Activated CD4-positive, alpha-beta T cell treated with anti-CD3 and anti-CD28 coated beads for 36 hours (primary cell): ENCODE data around the gene ZNRF3. TPM values are rescaled to one million over a fixed set of nuclear protein-coding genes. Genes with fewer than 3 reads are reported as not detected.

Source experiments
- ATAC-seq: fragments of 200-7000 bp; cut with Tn5 transposase; one replicate; pipeline ENCODE4 v1.10.0; 2021; ENCODE audit warnings: mild to moderate bottlenecking, moderate library complexity
- CTCF ChIA-PET: fragments of 350-600 bp; sonication (Branson Sonifier 250); formaldehyde crosslinking; loops from one replicate; lab custom pipeline; 2021; ENCODE audit warnings: antibody characterized with exemption; lab: Charles Lee
- POLR2A ChIA-PET: fragments of 350-600 bp; sonication (Branson Sonifier 250); formaldehyde crosslinking; loops from one replicate; lab custom pipeline; 2021; ENCODE audit warnings: antibody characterized with exemption, inconsistent platforms; lab: Charles Lee
- DNase-seq: peaks from one replicate; pipeline ENCODE4 v3.0.0-alpha.2; 2020
- H3K27ac Mint-ChIP-seq: one replicate; pipeline ENCODE4 v1.8.0; 2021; ENCODE audit warnings: mixed read lengths
- H3K27me3 Mint-ChIP-seq: one replicate; pipeline ENCODE4 v1.8.0; 2021; ENCODE audit warnings: mixed read lengths
- H3K36me3 Mint-ChIP-seq: one replicate; pipeline ENCODE4 v1.8.0; 2021; ENCODE audit warnings: low read depth, mixed read lengths
- H3K4me1 Mint-ChIP-seq: one replicate; pipeline ENCODE4 v1.8.0; 2021; ENCODE audit warnings: mixed read lengths
- H3K4me3 Mint-ChIP-seq: one replicate; pipeline ENCODE4 v1.8.0; 2021; ENCODE audit warnings: mild to moderate bottlenecking, moderate library complexity, mixed read lengths
- H3K9me3 Mint-ChIP-seq: one replicate; pipeline ENCODE4 v1.8.0; 2021; ENCODE audit warnings: low read depth, mixed read lengths
- intact Hi-C, 2 experiments: fragments of 100-400 bp; cut with DNase I in 1 of 2; cut with micrococcal nuclease in 1 of 2; formaldehyde crosslinking; loops; one replicate each; pipeline versions ENCODE4 v1.14.2 to v1.15.1; 2022 to 2024; cut with DNase I, micrococcal nuclease
- total RNA-seq, 2 experiments: library from RNA; stranded (reverse); gene quantifications; one replicate each; pipeline ENCODE4 v1.2.3, GENCODE V29; 2021

Gene ZNRF3
- total RNA-seq, 2 experiments from 2014 or later = 2.3 TPM

- Mint-ChIP-seq H3K9me3 (peaks cover 7% of the 10 kb centered on the region), H3K27ac (no peak overlapping the region), H3K4me3 (no peak overlapping the region), H3K27me3 (peaks cover 71% of the 10 kb centered on the region), H3K36me3 (peaks cover 2% of the 10 kb centered on the region), H3K4me1 (peaks cover 18% of the 10 kb centered on the region)
- POLR2A ChIA-PET = interaction anchor here (0.6 kb wide), 1 partner anchor 8 kb away, joined by 11 read pairs; no protein-coding TSS in a partner anchor
- ATAC-seq = no peak
- CTCF ChIA-PET = interaction anchor here (0.6 to 1.1 kb wide), 2 partner anchors 25 to 97 kb away, joined by 3 to 4 read pairs; no protein-coding TSS in a partner anchor
- DNase-seq = no peak
- intact Hi-C loops = no loop called here
Measured at GRCh38 chr22:28951969-28952521, 68.7 kb downstream of the ZNRF3 start.

GRCh38 chr22:28952857-28953256, 69.5 kb downstream of the ZNRF3 start:
- intact Hi-C loops = no loop called here
- Mint-ChIP-seq H3K27ac (no peak overlapping the region), H3K36me3 (no peaks in the 10 kb centered on the region), H3K4me3 (no peak overlapping the region), H3K4me1 (peaks cover 18% of the 10 kb centered on the region), H3K27me3 (peaks cover 73% of the 10 kb centered on the region), H3K9me3 (peaks cover 1% of the 10 kb centered on the region)
- no peak for ATAC-seq
- no peak for DNase-seq
- CTCF ChIA-PET = interaction anchor here (0.6 kb wide), 1 partner anchor 250 kb away, joined by 4 read pairs; no protein-coding TSS in a partner anchor
- POLR2A ChIA-PET = no interaction called here

DNA sequence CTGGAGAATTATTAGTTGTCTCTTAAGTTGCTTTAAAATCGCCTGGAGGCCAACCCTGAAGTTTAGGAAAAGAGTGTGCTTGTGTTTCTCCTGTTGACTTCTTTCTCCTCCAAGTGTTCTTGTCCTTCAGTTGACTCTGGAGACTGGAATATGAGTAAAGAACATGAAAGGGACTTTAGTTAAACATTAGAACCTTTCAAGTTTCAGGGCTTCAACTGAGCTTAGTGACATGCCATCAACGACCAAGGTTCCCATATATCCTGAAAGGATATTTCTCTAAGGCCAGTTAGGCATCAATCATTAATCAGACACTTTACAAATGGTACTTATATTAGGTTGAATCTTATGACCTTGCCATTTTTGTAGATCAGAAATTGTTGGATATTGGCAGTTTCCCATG, 70.0 kb downstream of the ZNRF3 start:
- no peak overlapping the region for H3K27ac Mint-ChIP-seq
- intact Hi-C loops = no loop called here
- H3K36me3 Mint-ChIP-seq = no peaks in the 10 kb centered on the region
- ChIA-PET CTCF (interaction anchor here (0.6 kb wide), 1 partner anchor 250 kb away, joined by 4 read pairs; no protein-coding TSS in a partner anchor), POLR2A (no interaction called here)
- no peak overlapping the region for H3K4me3 Mint-ChIP-seq
- peaks cover 77% of the 10 kb centered on the region for H3K27me3 Mint-ChIP-seq
- ATAC-seq (no peak), DNase-seq (no peak)
- peaks cover under 1% of the 10 kb centered on the region for H3K9me3 Mint-ChIP-seq
- H3K4me1 Mint-ChIP-seq = peaks cover 21% of the 10 kb centered on the region

- ChIA-PET CTCF (no interaction called here), POLR2A (no interaction called here)
- peaks cover 83% of the 10 kb centered on the region for H3K27me3 Mint-ChIP-seq
- H3K9me3 Mint-ChIP-seq = no peaks in the 10 kb centered on the region
- no peak overlapping the region for H3K4me3 Mint-ChIP-seq
- intact Hi-C loops = no loop called here
- H3K36me3 Mint-ChIP-seq = peaks cover under 1% of the 10 kb centered on the region
- ATAC-seq = no peak
- H3K27ac Mint-ChIP-seq = no peak overlapping the region
- DNase-seq = no peak
- peaks cover 24% of the 10 kb centered on the region for H3K4me1 Mint-ChIP-seq
Measured at GRCh38 chr22:28953976-28954880, 70.9 kb downstream of the ZNRF3 start.

DNA sequence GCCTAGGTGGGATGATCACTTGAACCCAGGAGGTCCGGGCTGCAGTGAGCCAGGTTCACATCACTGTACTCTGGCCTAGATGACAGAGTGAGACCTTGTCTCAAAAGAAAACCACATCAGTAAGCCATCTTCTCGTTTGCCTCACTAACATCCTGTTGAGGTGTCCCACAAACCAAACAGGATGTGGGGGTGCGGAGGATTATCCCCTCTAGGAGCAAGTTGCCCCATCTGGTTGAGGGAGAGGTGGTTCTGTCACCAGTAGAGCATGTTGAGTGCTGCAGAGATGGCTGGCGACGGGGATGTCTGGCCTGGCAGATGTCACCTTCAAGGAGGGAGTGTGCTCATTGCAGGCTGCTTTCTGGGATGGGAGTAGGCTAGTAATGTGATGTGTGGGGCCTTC, 72.4 kb downstream of the ZNRF3 start:
- peak overlapping the region; percentile 52 for H3K27ac Mint-ChIP-seq
- H3K4me3 Mint-ChIP-seq = peak overlapping the region; percentile 46
- H3K36me3 Mint-ChIP-seq = peaks cover 3% of the 10 kb centered on the region
- ChIA-PET CTCF (interaction anchor here (0.7 kb wide), 1 partner anchor 193 kb away, joined by 3 read pairs; no protein-coding TSS in a partner anchor), POLR2A (no interaction called here)
- H3K4me1 Mint-ChIP-seq = peaks cover 38% of the 10 kb centered on the region
- DNase-seq (peak; percentile 92), ATAC-seq (peak; percentile 87)
- peaks cover 85% of the 10 kb centered on the region for H3K27me3 Mint-ChIP-seq
- intact Hi-C loops = loop anchor here (1.0 to 5.0 kb wide), 4 partner anchors 47 to 282 kb away; partner anchors contain the start of genes KREMEN1 (in 1 of the 2) and ZNRF3 (in 1 of the 2)
- no peaks in the 10 kb centered on the region for H3K9me3 Mint-ChIP-seq

- ChIA-PET POLR2A (no interaction called here), CTCF (interaction anchor here (0.8 to 1.5 kb wide), 2 partner anchors 20 to 356 kb away, joined by 4 read pairs; no protein-coding TSS in a partner anchor)
- Mint-ChIP-seq H3K4me3 (no peak overlapping the region), H3K36me3 (peaks cover 3% of the 10 kb centered on the region), H3K4me1 (peaks cover 44% of the 10 kb centered on the region), H3K9me3 (peaks cover 3% of the 10 kb centered on the region), H3K27me3 (peaks cover 86% of the 10 kb centered on the region), H3K27ac (no peak overlapping the region)
- intact Hi-C loops = loop anchor here in 1 of 2 experiments (5.0 kb wide), 2 partner anchors 74 to 116 kb away; partner anchors contain the start of genes KREMEN1 and ZNRF3
- ATAC-seq (no peak), DNase-seq (no peak)
Measured at GRCh38 chr22:28956506-28956905, 73.1 kb downstream of the ZNRF3 start.

DNA sequence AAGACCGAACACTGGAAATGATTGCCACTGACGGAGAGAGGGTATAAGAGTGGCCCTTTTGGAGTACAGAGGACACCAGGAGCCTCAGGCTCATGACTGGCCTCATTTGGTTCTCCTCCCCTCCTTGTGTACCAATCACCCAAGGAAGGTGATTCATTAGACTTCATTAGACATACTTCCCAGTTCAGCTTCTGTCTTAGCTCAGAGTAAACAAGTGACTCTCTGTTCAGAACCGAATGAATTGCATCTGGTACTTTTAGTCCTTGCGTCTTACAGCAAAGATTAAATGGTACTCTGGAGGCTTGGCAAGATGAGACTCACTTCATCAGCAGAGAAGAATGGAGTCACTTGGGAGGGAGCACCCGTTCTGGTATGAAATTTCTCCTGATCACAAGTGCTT, 75.2 kb downstream of the ZNRF3 start:
- peaks cover 3% of the 10 kb centered on the region for H3K9me3 Mint-ChIP-seq
- DNase-seq (no peak), ATAC-seq (peak; percentile 69)
- peaks cover 44% of the 10 kb centered on the region for H3K4me1 Mint-ChIP-seq
- H3K27ac Mint-ChIP-seq = no peak overlapping the region
- ChIA-PET CTCF (no interaction called here), POLR2A (no interaction called here)
- H3K4me3 Mint-ChIP-seq = no peak overlapping the region
- intact Hi-C loops = loop anchor here in 1 of 2 experiments (5.0 kb wide), 2 partner anchors 76 to 114 kb away; partner anchors contain the start of genes KREMEN1 and ZNRF3
- peaks cover 3% of the 10 kb centered on the region for H3K36me3 Mint-ChIP-seq
- peaks cover 81% of the 10 kb centered on the region for H3K27me3 Mint-ChIP-seq

GRCh38 chr22:28962042-28962554, 78.7 kb downstream of the ZNRF3 start:
- Mint-ChIP-seq H3K4me1 (peaks cover 26% of the 10 kb centered on the region), H3K4me3 (no peak overlapping the region), H3K27me3 (peaks cover 75% of the 10 kb centered on the region), H3K27ac (no peak overlapping the region), H3K9me3 (peaks cover 3% of the 10 kb centered on the region), H3K36me3 (peaks cover 3% of the 10 kb centered on the region)
- DNase-seq = no peak
- intact Hi-C loops = no loop called here
- no peak for ATAC-seq
- ChIA-PET POLR2A (no interaction called here), CTCF (interaction anchor here (0.9 to 1.6 kb wide), 2 partner anchors 20 to 445 kb away, joined by 3 to 5 read pairs; no protein-coding TSS in a partner anchor)

- Mint-ChIP-seq H3K27me3 (peaks cover 68% of the 10 kb centered on the region), H3K4me3 (no peak overlapping the region), H3K4me1 (peaks cover 23% of the 10 kb centered on the region), H3K27ac (no peak overlapping the region), H3K36me3 (peaks cover 3% of the 10 kb centered on the region), H3K9me3 (peaks cover 3% of the 10 kb centered on the region)
- ATAC-seq = no peak
- DNase-seq = no peak
- intact Hi-C loops = no loop called here
- CTCF ChIA-PET = interaction anchor here (0.7 kb wide), 1 partner anchor 77 kb away, joined by 3 read pairs; no protein-coding TSS in a partner anchor
- POLR2A ChIA-PET = no interaction called here
Measured at GRCh38 chr22:28963362-28963761, 80.0 kb downstream of the ZNRF3 start.

DNA sequence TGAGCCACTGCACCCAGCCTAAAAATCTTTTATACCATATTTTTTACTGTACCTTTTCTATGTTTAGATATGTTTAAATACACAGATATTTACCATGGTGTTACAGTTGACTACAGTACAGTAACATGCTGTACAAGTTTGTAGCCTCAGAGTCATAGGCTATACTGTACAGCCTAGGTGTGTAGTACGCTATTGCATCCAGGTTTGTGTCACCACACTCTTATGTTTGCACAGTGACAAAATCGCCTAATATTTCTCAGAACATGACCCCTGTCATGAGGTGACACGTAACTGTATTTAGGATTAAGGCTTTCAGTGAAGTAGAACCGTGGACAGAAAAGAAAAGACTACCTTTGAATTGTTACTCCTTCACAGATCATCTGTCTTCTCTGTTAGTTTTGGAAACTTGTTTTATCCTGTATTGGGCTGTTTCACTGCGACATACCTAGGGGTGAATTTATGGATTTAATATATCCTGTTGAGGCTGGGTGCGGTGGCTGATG, 83.8 kb downstream of the ZNRF3 start:
- H3K36me3 Mint-ChIP-seq = no peaks in the 10 kb centered on the region
- no peaks in the 10 kb centered on the region for H3K4me1 Mint-ChIP-seq
- CTCF ChIA-PET = no interaction called here
- peaks cover 49% of the 10 kb centered on the region for H3K27me3 Mint-ChIP-seq
- no peaks in the 10 kb centered on the region for H3K9me3 Mint-ChIP-seq
- no peak overlapping the region for H3K27ac Mint-ChIP-seq
- no peak overlapping the region for H3K4me3 Mint-ChIP-seq
- intact Hi-C loops = no loop called here
- POLR2A ChIA-PET = no interaction called here
- DNase-seq = no peak
- no peak for ATAC-seq

- no peaks in the 10 kb centered on the region for H3K36me3 Mint-ChIP-seq
- intact Hi-C loops = no loop called here
- DNase-seq (no peak), ATAC-seq (no peak)
- H3K4me1 Mint-ChIP-seq = no peaks in the 10 kb centered on the region
- no peak overlapping the region for H3K4me3 Mint-ChIP-seq
- POLR2A ChIA-PET = interaction anchor here (0.7 kb wide), 1 partner anchor 86 kb away, joined by 3 read pairs; no protein-coding TSS in a partner anchor
- H3K27ac Mint-ChIP-seq = no peak overlapping the region
- H3K9me3 Mint-ChIP-seq = no peaks in the 10 kb centered on the region
- peaks cover 41% of the 10 kb centered on the region for H3K27me3 Mint-ChIP-seq
- CTCF ChIA-PET = no interaction called here
Measured at GRCh38 chr22:28967969-28968368, 84.6 kb downstream of the ZNRF3 start.
